Activated T-cell treated with anti-CD3 and anti-CD28 coated beads, Interleukin-2, amount 50 U/mL, for 4 hours (primary cell): ENCODE measurements around the gene TNFSF13. TPM values are rescaled to one million over a fixed set of nuclear protein-coding genes. Genes with fewer than 3 reads are reported as not detected.

ENCODE experiments used
- ATAC-seq, 2 donors: fragments of 200-7000 bp; cut with Tn5 transposase; one replicate each; pipeline ENCODE4 v1.10.0; 2021
- DNase-seq: peaks from one replicate; pipeline ENCODE4 v3.0.0-alpha.2; 2020
- H3K27me3 Mint-ChIP-seq: one replicate; pipeline ENCODE4 v1.8.0; 2021; ENCODE audit warnings: low read depth, mixed read lengths
- H3K36me3 Mint-ChIP-seq: one replicate; pipeline ENCODE4 v1.8.0; 2022; ENCODE audit warnings: mixed read lengths; ENCODE audit not compliant: insufficient read depth
- H3K4me1 Mint-ChIP-seq: one replicate; pipeline ENCODE4 v1.8.0; 2021; ENCODE audit warnings: low read depth, mixed read lengths
- H3K4me3 Mint-ChIP-seq: one replicate; pipeline ENCODE4 v1.8.0; 2021; ENCODE audit warnings: mild to moderate bottlenecking, moderate library complexity, mixed read lengths
- H3K9me3 Mint-ChIP-seq: one replicate; pipeline ENCODE4 v1.8.0; 2021; ENCODE audit warnings: mixed read lengths
- total RNA-seq, 3 donors: library from RNA; stranded (reverse); gene quantifications; one replicate each; pipeline ENCODE4 v1.2.1, GENCODE V29; 2021

TNFSF13 gene
- total RNA-seq, 3 donors from 2014 or later, result 0.98 to 1.4 (median 1.3) TPM

DNA sequence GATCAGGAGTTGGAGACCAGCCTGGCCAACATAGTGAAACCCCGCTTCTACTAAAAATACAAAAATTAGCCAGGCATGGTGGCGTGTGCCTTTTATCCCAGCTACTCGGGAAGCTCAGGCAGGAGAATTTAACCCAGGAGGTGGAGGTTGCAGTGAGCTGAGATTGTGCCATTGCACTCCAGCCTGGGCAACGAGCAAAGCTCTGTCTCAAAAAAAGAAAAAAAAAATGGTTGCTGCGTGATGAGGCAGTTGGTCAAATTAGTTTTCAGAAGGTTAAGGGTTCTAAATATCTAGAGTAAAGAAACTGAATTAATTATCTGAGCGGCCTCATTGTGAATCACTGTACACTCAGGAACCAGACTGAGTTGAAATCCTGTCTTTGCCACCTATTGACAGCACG is 17.4 kb downstream of the TNFSF13 start:
- Mint-ChIP-seq H3K27me3 (no peaks in the 10 kb centered on the region), H3K9me3 (no peaks in the 10 kb centered on the region), H3K4me1 (peaks cover 76% of the 10 kb centered on the region), H3K36me3 (peaks cover 71% of the 10 kb centered on the region), H3K4me3 (peak overlapping the region; percentile 91)
- ATAC-seq, result no peak
- no peak for DNase-seq

DNA sequence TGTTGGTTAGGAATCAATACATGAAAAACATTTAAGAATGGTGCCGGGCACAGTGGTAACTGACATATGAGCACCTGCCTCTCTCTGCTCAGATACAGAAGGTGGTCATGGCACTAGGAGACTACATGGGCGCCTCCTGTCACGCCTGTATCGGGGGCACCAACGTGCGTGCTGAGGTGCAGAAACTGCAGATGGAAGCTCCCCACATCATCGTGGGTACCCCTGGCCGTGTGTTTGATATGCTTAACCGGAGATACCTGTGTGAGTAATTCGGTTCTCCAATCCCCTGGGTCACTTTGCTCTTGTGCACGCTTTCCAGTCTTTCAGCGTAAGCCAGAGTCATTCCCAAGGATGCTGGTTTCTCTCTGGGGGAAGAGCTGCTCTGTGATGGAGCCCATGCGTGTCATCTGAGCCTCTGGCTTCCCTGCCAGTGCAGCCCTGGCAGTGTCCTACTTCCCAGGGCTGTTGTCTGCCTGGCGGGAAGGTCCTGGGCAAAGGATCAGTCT is 17.9 kb downstream of the TNFSF13 start:
- peak overlapping the region; percentile 91 for H3K4me3 Mint-ChIP-seq
- no peak for DNase-seq
- no peaks in the 10 kb centered on the region for H3K9me3 Mint-ChIP-seq
- no peaks in the 10 kb centered on the region for H3K27me3 Mint-ChIP-seq
- no peak for ATAC-seq
- H3K4me1 Mint-ChIP-seq, result peaks cover 77% of the 10 kb centered on the region
- H3K36me3 Mint-ChIP-seq, result peaks cover 67% of the 10 kb centered on the region

DNA sequence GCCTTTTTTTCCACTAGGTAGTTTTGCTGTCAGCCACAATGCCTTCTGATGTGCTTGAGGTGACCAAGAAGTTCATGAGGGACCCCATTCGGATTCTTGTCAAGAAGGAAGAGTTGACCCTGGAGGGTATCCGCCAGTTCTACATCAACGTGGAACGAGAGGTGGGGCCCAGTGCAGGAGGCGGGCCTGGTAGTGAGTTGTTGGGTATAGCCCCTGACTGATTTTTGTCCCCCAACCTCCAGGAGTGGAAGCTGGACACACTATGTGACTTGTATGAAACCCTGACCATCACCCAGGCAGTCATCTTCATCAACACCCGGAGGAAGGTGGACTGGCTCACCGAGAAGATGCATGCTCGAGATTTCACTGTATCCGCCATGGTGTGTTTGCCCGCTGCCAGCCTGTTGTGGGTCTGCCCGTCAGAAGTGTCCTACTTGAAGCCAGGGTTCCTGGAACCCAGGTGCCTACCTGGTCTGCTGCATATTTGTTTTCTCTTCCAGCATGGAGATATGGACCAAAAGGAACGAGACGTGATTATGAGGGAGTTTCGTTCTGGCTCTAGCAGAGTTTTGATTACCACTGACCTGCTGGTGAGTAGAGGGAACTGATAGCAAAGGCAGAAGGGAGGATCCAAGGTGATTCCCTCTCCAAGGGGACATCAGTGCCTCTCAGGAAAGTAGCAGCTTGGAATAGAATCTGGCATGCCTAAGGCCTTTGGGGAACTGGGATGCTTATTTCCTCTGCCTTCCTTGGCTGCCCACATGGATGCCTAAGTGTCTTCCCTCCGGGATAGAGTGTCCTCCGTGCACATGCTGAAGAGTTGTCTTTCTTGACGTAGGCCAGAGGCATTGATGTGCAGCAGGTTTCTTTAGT is 19.0 kb downstream of the TNFSF13 start:
- ATAC-seq (no peak), DNase-seq (no peak)
- peaks cover 62% of the 10 kb centered on the region for H3K36me3 Mint-ChIP-seq
- no peaks in the 10 kb centered on the region for H3K27me3 Mint-ChIP-seq
- peak overlapping the region; percentile 91 for H3K4me3 Mint-ChIP-seq
- peaks cover 79% of the 10 kb centered on the region for H3K4me1 Mint-ChIP-seq
- no peaks in the 10 kb centered on the region for H3K9me3 Mint-ChIP-seq

DNA sequence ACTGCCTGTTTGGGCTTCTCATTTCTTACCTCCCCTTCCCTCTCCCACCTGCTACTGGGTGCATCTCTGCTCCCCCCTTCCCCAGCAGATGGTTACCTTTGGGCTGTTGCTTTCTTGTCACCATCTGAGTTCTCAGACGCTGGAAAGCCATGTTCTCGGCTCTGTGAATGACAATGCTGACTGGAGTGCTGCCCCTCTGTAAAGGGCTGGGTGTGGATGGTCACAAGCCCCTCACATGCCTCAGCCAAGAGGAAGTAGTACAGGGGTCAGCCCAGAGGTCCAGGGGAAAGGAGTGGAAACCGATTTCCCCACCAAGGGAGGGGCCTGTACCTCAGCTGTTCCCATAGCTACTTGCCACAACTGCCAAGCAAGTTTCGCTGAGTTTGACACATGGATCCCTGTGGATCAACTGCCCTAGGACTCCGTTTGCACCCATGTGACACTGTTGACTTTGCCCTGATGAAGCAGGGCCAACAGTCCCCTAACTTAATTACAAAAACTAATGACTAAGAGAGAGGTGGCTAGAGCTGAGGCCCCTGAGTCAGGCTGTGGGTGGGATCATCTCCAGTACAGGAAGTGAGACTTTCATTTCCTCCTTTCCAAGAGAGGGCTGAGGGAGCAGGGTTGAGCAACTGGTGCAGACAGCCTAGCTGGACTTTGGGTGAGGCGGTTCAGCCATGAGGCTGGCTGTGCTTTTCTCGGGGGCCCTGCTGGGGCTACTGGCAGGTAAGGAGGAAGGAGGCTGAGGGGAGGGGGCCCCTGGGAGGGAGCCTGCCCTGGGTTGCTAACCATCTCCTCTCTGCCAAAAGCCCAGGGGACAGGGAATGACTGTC is 20.7 kb downstream of the TNFSF13 start, which contains the start of gene CD68:
Gene CD68, plus strand, starts transcription at position 638 of the 833 bp plus-strand sequence. Its CDS starts 40 bp downstream, at position 678.
- Mint-ChIP-seq H3K36me3 (peaks cover 53% of the 10 kb centered on the region), H3K9me3 (no peaks in the 10 kb centered on the region), H3K4me3 (peak within 1 kb of the TSS; percentile 58), H3K4me1 (peaks cover 83% of the 10 kb centered on the region), H3K27me3 (no peaks in the 10 kb centered on the region)
- ATAC-seq (peak; percentile 58 to 62), DNase-seq (peak; percentile 63)

DNA sequence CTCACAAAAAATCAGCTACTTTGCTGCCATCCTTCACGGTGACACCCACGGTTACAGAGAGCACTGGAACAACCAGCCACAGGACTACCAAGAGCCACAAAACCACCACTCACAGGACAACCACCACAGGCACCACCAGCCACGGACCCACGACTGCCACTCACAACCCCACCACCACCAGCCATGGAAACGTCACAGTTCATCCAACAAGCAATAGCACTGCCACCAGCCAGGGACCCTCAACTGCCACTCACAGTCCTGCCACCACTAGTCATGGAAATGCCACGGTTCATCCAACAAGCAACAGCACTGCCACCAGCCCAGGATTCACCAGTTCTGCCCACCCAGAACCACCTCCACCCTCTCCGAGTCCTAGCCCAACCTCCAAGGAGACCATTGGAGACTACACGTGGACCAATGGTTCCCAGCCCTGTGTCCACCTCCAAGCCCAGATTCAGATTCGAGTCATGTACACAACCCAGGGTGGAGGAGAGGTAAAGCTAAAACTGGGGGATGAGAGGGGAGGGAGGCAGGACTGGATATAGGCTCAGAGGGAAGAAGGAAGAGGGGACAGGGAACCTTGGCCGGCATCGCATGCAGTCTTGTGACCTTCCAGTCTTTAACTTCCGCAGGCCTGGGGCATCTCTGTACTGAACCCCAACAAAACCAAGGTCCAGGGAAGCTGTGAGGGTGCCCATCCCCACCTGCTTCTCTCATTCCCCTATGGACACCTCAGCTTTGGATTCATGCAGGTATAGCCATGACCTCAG is 21.5 kb downstream of the TNFSF13 start:
- H3K27me3 Mint-ChIP-seq, result no peaks in the 10 kb centered on the region
- DNase-seq, result peak; percentile 26
- peaks cover 46% of the 10 kb centered on the region for H3K36me3 Mint-ChIP-seq
- no peak for ATAC-seq
- peak overlapping the region; percentile 58 for H3K4me3 Mint-ChIP-seq
- peaks cover 82% of the 10 kb centered on the region for H3K4me1 Mint-ChIP-seq
- no peaks in the 10 kb centered on the region for H3K9me3 Mint-ChIP-seq

DNA sequence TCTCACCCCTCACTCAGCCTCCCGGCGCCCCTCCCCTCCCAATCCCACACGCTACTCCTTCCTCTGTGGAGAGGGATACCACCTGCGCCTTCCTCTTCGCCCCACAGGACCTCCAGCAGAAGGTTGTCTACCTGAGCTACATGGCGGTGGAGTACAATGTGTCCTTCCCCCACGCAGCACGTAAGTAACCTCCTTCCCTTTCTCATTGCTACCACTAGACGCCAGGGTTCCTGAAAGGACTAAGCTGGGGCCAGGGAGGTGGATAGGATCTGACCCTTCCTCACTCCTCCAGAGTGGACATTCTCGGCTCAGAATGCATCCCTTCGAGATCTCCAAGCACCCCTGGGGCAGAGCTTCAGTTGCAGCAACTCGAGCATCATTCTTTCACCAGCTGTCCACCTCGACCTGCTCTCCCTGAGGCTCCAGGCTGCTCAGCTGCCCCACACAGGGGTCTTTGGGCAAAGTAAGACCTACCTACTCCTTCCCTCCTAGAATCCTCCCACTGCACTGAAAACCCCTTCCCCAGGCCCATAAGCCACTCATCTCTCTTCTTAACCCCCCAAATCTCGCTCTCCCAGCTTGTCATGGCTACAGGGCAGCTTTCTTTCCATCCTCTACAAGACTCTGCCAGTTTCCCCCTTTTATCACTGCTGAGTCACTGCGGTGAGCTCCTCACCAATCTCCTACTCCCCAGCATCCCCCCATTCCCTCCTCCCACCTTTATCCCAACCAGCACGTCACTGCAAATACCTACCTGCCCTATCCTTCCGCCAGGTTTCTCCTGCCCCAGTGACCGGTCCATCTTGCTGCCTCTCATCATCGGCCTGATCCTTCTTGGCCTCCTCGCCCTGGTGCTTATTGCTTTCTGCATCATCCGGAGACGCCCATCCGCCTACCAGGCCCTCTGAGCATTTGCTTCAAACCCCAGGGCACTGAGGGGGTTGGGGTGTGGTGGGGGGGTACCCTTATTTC is 22.3 kb downstream of the TNFSF13 start:
- peak overlapping the region; percentile 6 for H3K4me3 Mint-ChIP-seq
- peaks cover 40% of the 10 kb centered on the region for H3K36me3 Mint-ChIP-seq
- DNase-seq (no peak), ATAC-seq (no peak)
- peaks cover 77% of the 10 kb centered on the region for H3K4me1 Mint-ChIP-seq
- H3K27me3 Mint-ChIP-seq, result no peaks in the 10 kb centered on the region
- no peaks in the 10 kb centered on the region for H3K9me3 Mint-ChIP-seq

DNA sequence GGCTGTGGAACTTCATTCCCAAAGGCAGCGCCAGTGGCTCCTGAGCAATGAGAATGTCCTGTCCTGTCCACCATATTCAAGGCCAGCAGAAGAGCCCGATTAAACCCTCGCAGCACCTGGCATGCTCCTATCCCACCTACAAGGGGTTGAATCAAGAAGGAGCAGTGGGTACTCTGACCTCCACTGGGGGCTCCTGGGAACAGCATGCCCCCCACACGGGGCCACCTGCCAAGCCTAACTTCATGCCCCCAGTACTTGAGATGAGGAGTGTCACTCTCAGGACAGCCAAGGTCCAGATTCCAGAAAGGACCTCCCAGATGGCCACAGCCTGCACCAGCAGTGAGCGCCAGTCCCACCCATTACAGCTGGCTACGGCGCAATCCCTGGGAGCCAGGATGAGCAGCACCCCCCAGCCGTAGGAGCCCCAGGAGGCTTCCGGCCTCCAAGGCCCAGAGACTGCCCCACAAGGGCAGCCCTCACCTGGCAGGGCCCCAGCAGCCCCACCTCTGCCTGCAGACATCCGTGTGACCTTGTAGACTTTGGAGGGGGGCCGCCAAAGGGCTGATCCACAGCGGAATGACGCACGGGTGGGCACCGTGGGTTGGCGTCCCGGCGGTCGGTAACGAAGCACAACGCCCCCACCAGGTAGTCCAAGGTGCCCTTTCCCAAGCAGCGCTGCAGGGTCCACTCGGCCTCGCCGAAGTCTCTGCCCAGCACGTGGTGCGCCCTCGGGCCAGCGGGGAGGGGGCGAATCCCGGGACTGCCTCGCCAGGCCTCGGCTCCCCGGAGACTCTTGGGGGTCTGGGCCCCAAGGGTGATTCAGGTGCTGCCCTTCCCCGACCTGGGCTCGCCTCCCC is 24.1 kb downstream of the TNFSF13 start:
- no peaks in the 10 kb centered on the region for H3K27me3 Mint-ChIP-seq
- DNase-seq (no peak), ATAC-seq (no peak)
- peaks cover 60% of the 10 kb centered on the region for H3K4me1 Mint-ChIP-seq
- H3K36me3 Mint-ChIP-seq, result peaks cover 28% of the 10 kb centered on the region
- H3K9me3 Mint-ChIP-seq, result no peaks in the 10 kb centered on the region
- H3K4me3 Mint-ChIP-seq, result peak overlapping the region; percentile 95

DNA sequence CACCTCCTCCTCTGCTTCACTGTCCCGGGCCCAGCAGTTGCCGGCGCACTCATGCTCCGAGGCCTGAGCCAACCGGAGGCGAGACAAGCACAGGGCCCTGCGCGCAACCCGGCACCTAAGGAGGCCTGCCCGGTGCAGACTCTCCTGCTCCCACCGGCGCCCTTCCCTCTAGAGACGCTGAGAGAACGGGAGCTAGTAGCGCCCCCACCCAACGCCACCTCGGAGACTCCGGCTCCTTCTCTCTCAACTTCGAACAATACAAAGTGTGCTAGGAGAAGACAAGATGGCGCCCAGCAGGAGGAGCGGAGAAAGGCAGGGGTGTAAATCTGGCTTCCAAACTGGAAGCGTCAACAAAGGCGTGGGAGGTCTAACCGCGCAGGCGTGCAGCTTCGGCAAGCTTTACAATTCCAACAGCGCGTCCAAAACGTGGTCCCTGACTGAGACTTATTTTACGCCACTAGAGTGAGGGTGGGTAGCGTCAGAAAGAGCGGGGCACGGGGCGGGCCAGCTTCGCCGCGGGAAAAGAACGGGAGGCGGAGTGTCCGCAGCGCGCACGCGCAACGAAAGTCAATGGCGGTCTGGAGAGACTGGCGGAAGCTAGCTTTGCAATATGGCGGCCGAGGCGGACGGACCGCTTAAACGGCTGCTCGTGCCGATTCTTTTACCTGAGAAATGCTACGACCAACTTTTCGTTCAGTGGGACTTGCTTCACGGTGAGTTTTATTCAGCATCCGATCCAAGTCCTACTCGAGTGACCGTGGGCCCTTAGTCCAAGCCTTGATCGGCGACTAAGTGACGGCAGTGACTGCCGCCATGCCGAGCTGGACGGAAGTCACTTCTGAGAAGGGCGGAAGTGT is 24.9 kb downstream of the TNFSF13 start, which contains the start of gene MPDU1:
Gene MPDU1, plus strand, starts transcription at position 600 of the 857 bp plus-strand sequence. Its CDS starts 11 bp downstream, at position 611.
- Mint-ChIP-seq H3K4me3 (peak within 1 kb of the TSS; percentile 95), H3K27me3 (no peaks in the 10 kb centered on the region), H3K9me3 (no peaks in the 10 kb centered on the region), H3K36me3 (peaks cover 27% of the 10 kb centered on the region), H3K4me1 (peaks cover 51% of the 10 kb centered on the region)
- ATAC-seq (peak; percentile 69 to 71), DNase-seq (peak; percentile 93)

DNA sequence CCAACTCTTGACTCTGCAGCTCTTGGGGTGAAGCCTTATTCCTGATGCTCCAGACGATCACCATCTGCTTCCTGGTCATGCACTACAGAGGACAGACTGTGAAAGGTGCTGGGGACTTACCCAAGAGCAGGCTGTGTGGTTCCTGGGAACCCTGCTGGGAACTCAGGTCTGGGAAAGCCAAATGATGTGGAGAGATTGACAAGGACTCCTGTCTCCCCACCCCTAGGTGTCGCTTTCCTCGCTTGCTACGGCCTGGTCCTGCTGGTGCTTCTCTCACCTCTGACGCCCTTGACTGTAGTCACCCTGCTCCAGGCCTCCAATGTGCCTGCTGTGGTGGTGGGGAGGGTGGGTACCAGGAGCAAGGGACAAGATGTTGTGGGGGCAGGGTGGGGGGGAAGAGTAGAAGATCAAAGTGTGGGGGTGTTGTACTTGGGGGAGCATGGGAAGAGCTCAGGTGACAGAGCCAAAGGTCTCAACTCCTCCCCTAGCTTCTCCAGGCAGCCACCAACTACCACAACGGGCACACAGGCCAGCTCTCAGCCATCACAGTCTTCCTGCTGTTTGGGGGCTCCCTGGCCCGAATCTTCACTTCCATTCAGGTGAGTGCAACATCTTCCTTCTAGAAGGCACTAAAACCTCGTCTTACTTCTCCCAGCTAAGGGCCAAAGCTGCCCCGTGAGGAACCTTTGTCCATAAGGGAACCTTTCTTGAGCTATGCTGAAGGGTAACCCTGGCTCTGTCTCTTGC is 28.3 kb downstream of the TNFSF13 start:
- Mint-ChIP-seq H3K27me3 (no peaks in the 10 kb centered on the region), H3K9me3 (no peaks in the 10 kb centered on the region), H3K4me3 (no peak overlapping the region), H3K36me3 (peaks cover 23% of the 10 kb centered on the region), H3K4me1 (peaks cover 23% of the 10 kb centered on the region)
- no peak for DNase-seq
- no peak for ATAC-seq

DNA sequence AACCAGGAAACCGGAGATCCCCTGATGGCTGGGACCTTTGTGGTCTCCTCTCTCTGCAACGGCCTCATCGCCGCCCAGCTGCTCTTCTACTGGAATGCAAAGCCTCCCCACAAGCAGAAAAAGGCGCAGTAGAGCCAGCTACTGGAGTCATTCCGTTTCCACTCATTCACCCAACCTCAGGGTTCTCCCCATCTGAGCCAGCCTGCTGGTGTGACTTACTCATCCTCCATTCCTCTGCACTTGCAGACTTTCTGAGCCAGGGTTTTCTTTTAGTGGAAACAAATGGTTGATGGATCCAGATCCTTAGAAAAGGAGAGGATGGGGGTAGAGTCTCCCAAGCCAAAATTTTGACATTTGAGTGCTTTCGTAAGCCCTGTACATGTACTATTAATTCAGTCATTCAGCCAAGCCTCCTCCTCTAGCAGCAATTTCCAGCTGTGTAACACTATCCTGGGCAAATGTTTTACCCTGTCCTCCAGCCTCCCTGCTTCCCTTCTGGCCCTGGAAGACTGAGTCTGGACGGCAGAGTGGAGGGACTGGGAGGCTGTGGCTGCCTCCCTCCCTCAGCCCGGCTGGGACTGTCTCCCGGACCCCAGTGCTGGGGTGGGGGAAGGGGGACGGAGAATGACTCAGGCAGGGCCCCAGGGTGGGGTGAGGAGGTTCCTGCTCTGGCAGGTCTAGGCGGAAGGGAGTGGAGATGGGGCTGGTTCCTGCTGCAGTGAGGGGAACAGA is 29.0 kb downstream of the TNFSF13 start:
- Mint-ChIP-seq H3K9me3 (no peaks in the 10 kb centered on the region), H3K4me3 (no peak overlapping the region), H3K27me3 (no peaks in the 10 kb centered on the region), H3K4me1 (peaks cover 17% of the 10 kb centered on the region), H3K36me3 (peaks cover 25% of the 10 kb centered on the region)
- DNase-seq (no peak), ATAC-seq (no peak)
